PFSK-1 (cell line): ENCODE measurements around the gene SAMD4A.

ENCODE experiments used
- FOXP2 ChIP-seq: optimal IDR thresholded peaks from 2 replicates; pipeline ENCODE3; 2011; ENCODE audit warnings: borderline replicate concordance, control low read depth, inconsistent platforms; ENCODE audit not compliant: insufficient read depth; ENCODE audit errors: extremely low read length, extremely low read depth
- POLR2AphosphoS5 ChIP-seq: IDR thresholded peaks from 2 replicates; pipeline ENCODE4 v1.6.1; 2012; ENCODE audit warnings: low read depth, mild to moderate bottlenecking, control low read depth, low read length, moderate library complexity
- SIN3A ChIP-seq: IDR thresholded peaks from 2 replicates; pipeline ENCODE4 v1.6.1; 2012; ENCODE audit warnings: mild to moderate bottlenecking, low read length, moderate library complexity, borderline replicate concordance; ENCODE audit not compliant: insufficient read depth
- TAF1 ChIP-seq: IDR thresholded peaks from 2 replicates; pipeline ENCODE4 v1.6.1; 2012; ENCODE audit warnings: low read length, control low read depth, borderline replicate concordance; ENCODE audit not compliant: insufficient read depth
- TF ChIP-seq, protein P1 (sequence below), 2 experiments: IDR thresholded peaks; 2 replicates each; pipeline versions ENCODE4 v1.6.1 to v1.8.0; 2011 to 2012; ENCODE audit warnings: low read depth in 2 of 2, low read length in 2 of 2, control low read depth in 1 of 2, inconsistent platforms in 1 of 2, mild to moderate bottlenecking in 1 of 2, moderate library complexity in 1 of 2; ENCODE audit not compliant: insufficient read depth in 1 of 2

Gene SAMD4A

DNA sequence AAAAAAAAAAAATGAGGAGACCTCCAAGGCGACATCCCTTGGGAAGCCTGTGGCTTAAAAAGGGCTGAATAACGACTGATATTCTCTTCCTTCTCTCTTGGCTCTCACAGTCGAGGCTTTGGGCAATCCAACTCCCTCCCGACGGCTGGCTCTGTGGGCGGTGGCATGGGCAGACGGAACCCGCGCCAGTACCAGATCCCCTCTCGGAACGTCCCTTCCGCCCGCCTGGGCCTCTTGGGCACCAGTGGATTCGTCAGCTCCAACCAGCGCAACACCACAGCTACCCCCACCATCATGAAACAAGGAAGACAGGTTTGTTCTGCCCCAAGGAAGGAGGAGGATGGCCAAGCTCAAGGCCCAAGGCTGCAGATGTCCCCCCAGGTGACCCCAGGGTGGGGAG is 207.9 kb downstream of the SAMD4A start:
- TF ChIP-seq POLR2AphosphoS5 (no peak), SIN3A (no peak), FOXP2 (no peak), TAF1 (no peak)
- TF ChIP-seq, protein P1, sequence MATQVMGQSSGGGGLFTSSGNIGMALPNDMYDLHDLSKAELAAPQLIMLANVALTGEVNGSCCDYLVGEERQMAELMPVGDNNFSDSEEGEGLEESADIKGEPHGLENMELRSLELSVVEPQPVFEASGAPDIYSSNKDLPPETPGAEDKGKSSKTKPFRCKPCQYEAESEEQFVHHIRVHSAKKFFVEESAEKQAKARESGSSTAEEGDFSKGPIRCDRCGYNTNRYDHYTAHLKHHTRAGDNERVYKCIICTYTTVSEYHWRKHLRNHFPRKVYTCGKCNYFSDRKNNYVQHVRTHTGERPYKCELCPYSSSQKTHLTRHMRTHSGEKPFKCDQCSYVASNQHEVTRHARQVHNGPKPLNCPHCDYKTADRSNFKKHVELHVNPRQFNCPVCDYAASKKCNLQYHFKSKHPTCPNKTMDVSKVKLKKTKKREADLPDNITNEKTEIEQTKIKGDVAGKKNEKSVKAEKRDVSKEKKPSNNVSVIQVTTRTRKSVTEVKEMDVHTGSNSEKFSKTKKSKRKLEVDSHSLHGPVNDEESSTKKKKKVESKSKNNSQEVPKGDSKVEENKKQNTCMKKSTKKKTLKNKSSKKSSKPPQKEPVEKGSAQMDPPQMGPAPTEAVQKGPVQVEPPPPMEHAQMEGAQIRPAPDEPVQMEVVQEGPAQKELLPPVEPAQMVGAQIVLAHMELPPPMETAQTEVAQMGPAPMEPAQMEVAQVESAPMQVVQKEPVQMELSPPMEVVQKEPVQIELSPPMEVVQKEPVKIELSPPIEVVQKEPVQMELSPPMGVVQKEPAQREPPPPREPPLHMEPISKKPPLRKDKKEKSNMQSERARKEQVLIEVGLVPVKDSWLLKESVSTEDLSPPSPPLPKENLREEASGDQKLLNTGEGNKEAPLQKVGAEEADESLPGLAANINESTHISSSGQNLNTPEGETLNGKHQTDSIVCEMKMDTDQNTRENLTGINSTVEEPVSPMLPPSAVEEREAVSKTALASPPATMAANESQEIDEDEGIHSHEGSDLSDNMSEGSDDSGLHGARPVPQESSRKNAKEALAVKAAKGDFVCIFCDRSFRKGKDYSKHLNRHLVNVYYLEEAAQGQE (IDR thresholded peaks at IDR 0.05; ENCODE audit: insufficient read depth in 1 of 2, low read depth in 2 of 2, low read length in 2 of 2): no peak

DNA sequence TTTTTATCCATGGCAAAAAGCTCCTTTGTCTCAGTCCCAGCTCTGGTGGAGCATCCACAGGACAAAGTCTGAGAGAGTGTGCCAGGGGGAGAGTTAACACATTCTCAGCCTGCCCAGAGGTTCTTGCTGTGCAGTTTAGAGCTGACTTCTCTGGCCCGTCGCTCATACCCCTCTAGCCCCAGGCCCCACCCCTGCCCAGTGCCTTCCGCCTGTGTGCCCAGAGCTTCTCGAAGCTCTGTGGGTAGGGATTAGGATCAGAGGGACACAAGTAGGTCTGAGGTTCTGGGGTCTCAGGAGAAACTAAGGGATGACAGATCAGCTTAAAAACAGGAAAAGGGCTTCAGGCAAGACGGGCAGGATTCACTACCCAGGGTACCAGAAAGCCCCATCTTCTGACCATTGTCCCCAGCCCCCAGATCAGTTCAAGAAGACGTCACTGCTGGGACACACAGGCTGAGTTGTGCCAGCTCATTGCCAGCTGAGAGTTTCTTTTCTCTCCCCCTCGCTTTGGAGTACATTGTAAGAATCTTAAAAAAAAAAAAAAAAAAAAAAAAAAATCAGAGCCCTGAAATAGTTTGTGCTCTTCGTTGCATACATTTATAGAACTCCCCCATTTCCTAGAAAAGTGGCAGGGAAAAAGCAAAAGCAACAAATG is 208.7 kb downstream of the SAMD4A start:
- no peak for TF ChIP-seq TAF1
- TF ChIP-seq, protein P1 (IDR thresholded peaks at IDR 0.05; ENCODE audit: insufficient read depth in 1 of 2, low read depth in 2 of 2, low read length in 2 of 2): no peak
- TF ChIP-seq POLR2AphosphoS5: no peak
- no peak for TF ChIP-seq FOXP2
- TF ChIP-seq SIN3A: no peak

DNA sequence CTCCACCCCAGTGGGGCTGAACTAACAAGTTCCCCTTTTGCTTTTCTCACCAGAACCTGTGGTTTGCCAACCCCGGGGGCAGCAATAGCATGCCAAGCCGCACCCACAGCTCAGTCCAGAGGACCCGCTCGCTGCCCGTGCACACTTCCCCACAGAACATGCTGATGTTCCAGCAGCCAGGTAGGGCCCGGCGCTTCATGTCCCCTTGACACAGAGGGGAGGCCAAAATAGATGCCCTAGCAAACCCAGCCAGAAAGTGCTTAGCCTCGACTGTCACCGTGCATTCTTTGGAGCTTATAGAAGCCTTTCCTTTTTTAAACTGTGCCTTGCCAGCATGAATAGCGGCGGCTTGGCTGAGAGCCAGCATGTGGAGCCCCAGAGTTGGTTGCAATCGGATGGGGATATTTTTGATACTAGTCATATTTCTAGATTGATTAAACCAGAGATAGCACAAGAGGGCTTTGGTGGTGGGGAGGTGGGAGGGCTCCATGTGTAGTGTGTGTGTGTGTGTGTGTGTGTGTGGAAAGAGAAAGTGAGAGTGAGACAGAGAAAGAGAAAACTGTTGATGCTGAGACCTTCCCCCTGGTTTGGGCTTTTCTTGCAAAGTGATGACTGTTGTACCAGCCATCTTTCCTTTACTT is 209.6 kb downstream of the SAMD4A start:
- TF ChIP-seq FOXP2: no peak
- no peak for TF ChIP-seq SIN3A
- no peak for TF ChIP-seq POLR2AphosphoS5
- TF ChIP-seq TAF1: no peak
- TF ChIP-seq, protein P1 (IDR thresholded peaks at IDR 0.05; ENCODE audit: insufficient read depth in 1 of 2, low read depth in 2 of 2, low read length in 2 of 2): no peak

DNA sequence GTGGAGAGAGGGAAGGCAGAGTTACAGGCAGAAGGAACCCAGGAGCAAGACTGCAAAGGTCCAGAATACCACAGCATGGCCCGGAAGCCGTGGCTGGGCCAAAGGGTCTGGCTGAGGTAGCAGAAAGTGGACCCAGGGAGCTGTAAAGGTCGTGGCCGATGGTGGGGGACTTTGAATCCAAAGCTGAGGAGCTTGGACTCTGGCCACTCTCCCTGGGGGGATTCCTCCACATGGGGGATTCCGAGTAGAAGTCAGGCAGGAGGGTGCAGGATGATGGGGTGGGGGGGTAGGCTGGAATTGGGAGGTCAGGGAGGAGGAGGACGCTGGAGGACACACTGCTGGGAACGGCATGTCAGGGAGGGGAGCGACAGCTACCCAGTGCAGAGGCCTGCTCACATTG is 210.5 kb downstream of the SAMD4A start:
- TF ChIP-seq, protein P1 (IDR thresholded peaks at IDR 0.05; ENCODE audit: insufficient read depth in 1 of 2, low read depth in 2 of 2, low read length in 2 of 2): no peak
- TF ChIP-seq POLR2AphosphoS5 (no peak), TAF1 (no peak), FOXP2 (no peak), SIN3A (no peak)
